GM21737 (cell line): Measurements from ENCODE around the gene RBM12.

ENCODE experiments used
- ATAC-seq: cut with Tn5 transposase; IDR thresholded peaks from one replicate; pipeline ENCODE4 v1.9.1; 2021; ENCODE audit warnings: mild to moderate bottlenecking, moderate library complexity; ENCODE audit not compliant: unreplicated experiment

RBM12 gene

GRCh38 chr20:35602851-35603495, 61.7 kb downstream of the RBM12 start:
- ATAC-seq, result no peak

GRCh38 chr20:35601990-35602389, 62.7 kb downstream of the RBM12 start:
- no peak for ATAC-seq

GRCh38 chr20:35600993-35601973, 63.4 kb downstream of the RBM12 start:
- no peak for ATAC-seq

- ATAC-seq, result no peak
These were observed 64.3 kb downstream of the RBM12 start for GRCh38 chr20:35600176-35600992.

- no peak for ATAC-seq
These were observed 65.0 kb downstream of the RBM12 start for GRCh38 chr20:35599776-35600120.
